ENCODE data around the gene FCSK.

FCSK gene

GRCh38 chr16:70418274-70418992, 36.0 kb upstream of the FCSK start:
- Histone ChIP-seq H3K4me1 (ENCODE audit: control insufficient read depth in 1 of 2, insufficient read depth in 2 of 2, low read length in 2 of 2) (peaks cover 32 to 35% of the 10 kb centered on the region in 2 experiments), H2BK12ac (ENCODE audit: low read length) (no peak overlapping the region), H3K14ac (ENCODE audit: low read length) (no peak overlapping the region), H2AFZ (ENCODE audit: insufficient read depth, low read length, poor library complexity) (no peak overlapping the region), H3K27me3 (ENCODE audit: insufficient read depth, low read length) (no peaks in the 10 kb centered on the region), H3K4me2 (ENCODE audit: low read length) (no peak overlapping the region), H3K9ac (ENCODE audit: low read length) (no peak overlapping the region), H3K36me3 (ENCODE audit: control insufficient read depth in 1 of 2, insufficient read depth in 2 of 2, low read length in 2 of 2) (peaks cover 11 to 17% of the 10 kb centered on the region in 2 experiments), H2BK5ac (ENCODE audit: low read depth, low read length, poor library complexity) (no peak overlapping the region), H4K8ac (ENCODE audit: low read depth, low read length) (no peak overlapping the region), H3K27ac (ENCODE audit: low read depth, low read length) (no peak overlapping the region), H3K79me1 (ENCODE audit: low read length) (peaks cover 3% of the 10 kb centered on the region), H4K12ac (ENCODE audit: low read depth, low read length) (no peak overlapping the region), H3K9me3 (ENCODE audit: insufficient read depth, low read depth, low read length) (no peaks in the 10 kb centered on the region), H3K4me3 (ENCODE audit: low read depth, low read length) (no peak overlapping the region), H2BK120ac (ENCODE audit: insufficient read depth, low read length, poor library complexity) (no peak overlapping the region), H4K91ac (ENCODE audit: low read depth, low read length) (no peak overlapping the region), H3K23ac (ENCODE audit: low read length) (no peak overlapping the region), H3K79me2 (ENCODE audit: control insufficient read depth, insufficient read depth, low read length, poor library complexity) (peaks cover 8% of the 10 kb centered on the region), H3K18ac (ENCODE audit: low read length) (peak overlapping the region; percentile 49), H2AK5ac (ENCODE audit: low read length) (no peak overlapping the region), H3K4ac (ENCODE audit: low read depth, low read length) (no peak overlapping the region)
- no peak for DNase-seq
- no CpG with 5 or more reads among the region's 13 CpGs for WGBS (ENCODE audit: extremely low coverage, insufficient coverage, insufficient read length)

- H3K14ac ChIP-seq (ENCODE audit: low read length) = no peak overlapping the region
- H4K91ac ChIP-seq (ENCODE audit: low read depth, low read length) = no peak overlapping the region
- peaks cover 11 to 17% of the 10 kb centered on the region in 2 experiments for H3K36me3 ChIP-seq (ENCODE audit: control insufficient read depth in 1 of 2, insufficient read depth in 2 of 2, low read length in 2 of 2)
- WGBS (ENCODE audit: extremely low coverage, insufficient coverage, insufficient read length) = no CpG with 5 or more reads among the region's 5 CpGs
- DNase-seq = no peak
- no peaks in the 10 kb centered on the region for H3K27me3 ChIP-seq (ENCODE audit: insufficient read depth, low read length)
- no peak overlapping the region for H3K4me2 ChIP-seq (ENCODE audit: low read length)
- H2BK12ac ChIP-seq (ENCODE audit: low read length) = no peak overlapping the region
- H2AK5ac ChIP-seq (ENCODE audit: low read length) = peak overlapping the region; percentile 16
- peaks cover 32 to 36% of the 10 kb centered on the region in 2 experiments for H3K4me1 ChIP-seq (ENCODE audit: control insufficient read depth in 1 of 2, insufficient read depth in 2 of 2, low read length in 2 of 2)
- H3K4me3 ChIP-seq (ENCODE audit: low read depth, low read length) = no peak overlapping the region
- no peak overlapping the region for H3K27ac ChIP-seq (ENCODE audit: low read depth, low read length)
- no peak overlapping the region for H4K8ac ChIP-seq (ENCODE audit: low read depth, low read length)
- H2AFZ ChIP-seq (ENCODE audit: insufficient read depth, low read length, poor library complexity) = no peak overlapping the region
- peaks cover 3% of the 10 kb centered on the region for H3K79me1 ChIP-seq (ENCODE audit: low read length)
- H3K79me2 ChIP-seq (ENCODE audit: control insufficient read depth, insufficient read depth, low read length, poor library complexity) = peaks cover 8% of the 10 kb centered on the region
- peak overlapping the region; percentile 8 for H3K4ac ChIP-seq (ENCODE audit: low read depth, low read length)
- H4K12ac ChIP-seq (ENCODE audit: low read depth, low read length) = no peak overlapping the region
- no peak overlapping the region for H2BK120ac ChIP-seq (ENCODE audit: insufficient read depth, low read length, poor library complexity)
- no peaks in the 10 kb centered on the region for H3K9me3 ChIP-seq (ENCODE audit: insufficient read depth, low read depth, low read length)
- no peak overlapping the region for H3K9ac ChIP-seq (ENCODE audit: low read length)
- peak overlapping the region; percentile 49 for H3K18ac ChIP-seq (ENCODE audit: low read length)
- H3K23ac ChIP-seq (ENCODE audit: low read length) = no peak overlapping the region
- no peak overlapping the region for H2BK5ac ChIP-seq (ENCODE audit: low read depth, low read length, poor library complexity)
These were observed 35.4 kb upstream of the FCSK start for GRCh38 chr16:70418993-70419318.

GRCh38 chr16:70419384-70420327, 34.7 kb upstream of the FCSK start:
- Histone ChIP-seq H3K9ac (ENCODE audit: low read length) (no peak overlapping the region), H3K4ac (ENCODE audit: low read depth, low read length) (no peak overlapping the region), H4K91ac (ENCODE audit: low read depth, low read length) (no peak overlapping the region), H3K4me1 (ENCODE audit: control insufficient read depth in 1 of 2, insufficient read depth in 2 of 2, low read length in 2 of 2) (peaks cover 32 to 36% of the 10 kb centered on the region in 2 experiments), H2AFZ (ENCODE audit: insufficient read depth, low read length, poor library complexity) (no peak overlapping the region), H4K12ac (ENCODE audit: low read depth, low read length) (no peak overlapping the region), H3K27ac (ENCODE audit: low read depth, low read length) (no peak overlapping the region), H3K4me2 (ENCODE audit: low read length) (no peak overlapping the region), H3K18ac (ENCODE audit: low read length) (no peak overlapping the region), H2BK5ac (ENCODE audit: low read depth, low read length, poor library complexity) (no peak overlapping the region), H3K4me3 (ENCODE audit: low read depth, low read length) (no peak overlapping the region), H3K14ac (ENCODE audit: low read length) (no peak overlapping the region), H3K23ac (ENCODE audit: low read length) (no peak overlapping the region), H3K9me3 (ENCODE audit: insufficient read depth, low read depth, low read length) (no peaks in the 10 kb centered on the region), H3K36me3 (ENCODE audit: control insufficient read depth in 1 of 2, insufficient read depth in 2 of 2, low read length in 2 of 2) (peaks cover 12 to 18% of the 10 kb centered on the region in 2 experiments), H2BK12ac (ENCODE audit: low read length) (no peak overlapping the region), H2BK120ac (ENCODE audit: insufficient read depth, low read length, poor library complexity) (no peak overlapping the region), H2AK5ac (ENCODE audit: low read length) (no peak overlapping the region), H4K8ac (ENCODE audit: low read depth, low read length) (no peak overlapping the region), H3K79me2 (ENCODE audit: control insufficient read depth, insufficient read depth, low read length, poor library complexity) (peaks cover 8% of the 10 kb centered on the region), H3K27me3 (ENCODE audit: insufficient read depth, low read length) (no peaks in the 10 kb centered on the region), H3K79me1 (ENCODE audit: low read length) (peaks cover 3% of the 10 kb centered on the region)
- no CpG with 5 or more reads among the region's 14 CpGs for WGBS (ENCODE audit: extremely low coverage, insufficient coverage, insufficient read length)
- DNase-seq = no peak

GRCh38 chr16:70421014-70421413, 33.4 kb upstream of the FCSK start:
- H3K79me2 ChIP-seq (ENCODE audit: control insufficient read depth, insufficient read depth, low read length, poor library complexity) = peaks cover 8% of the 10 kb centered on the region
- H4K8ac ChIP-seq (ENCODE audit: low read depth, low read length) = no peak overlapping the region
- H3K9me3 ChIP-seq (ENCODE audit: insufficient read depth, low read depth, low read length) = no peaks in the 10 kb centered on the region
- no peak overlapping the region for H2AK5ac ChIP-seq (ENCODE audit: low read length)
- H3K36me3 ChIP-seq (ENCODE audit: control insufficient read depth in 1 of 2, insufficient read depth in 2 of 2, low read length in 2 of 2) = peaks cover 17 to 24% of the 10 kb centered on the region in 2 experiments
- H2AFZ ChIP-seq (ENCODE audit: insufficient read depth, low read length, poor library complexity) = no peak overlapping the region
- no peak overlapping the region for H3K4me3 ChIP-seq (ENCODE audit: low read depth, low read length)
- H3K18ac ChIP-seq (ENCODE audit: low read length) = no peak overlapping the region
- no peaks in the 10 kb centered on the region for H3K27me3 ChIP-seq (ENCODE audit: insufficient read depth, low read length)
- no peak overlapping the region for H2BK12ac ChIP-seq (ENCODE audit: low read length)
- no peak overlapping the region for H3K9ac ChIP-seq (ENCODE audit: low read length)
- H4K91ac ChIP-seq (ENCODE audit: low read depth, low read length) = no peak overlapping the region
- H2BK120ac ChIP-seq (ENCODE audit: insufficient read depth, low read length, poor library complexity) = no peak overlapping the region
- WGBS (ENCODE audit: extremely low coverage, insufficient coverage, insufficient read length) = no CpG with 5 or more reads among the region's 9 CpGs
- H3K14ac ChIP-seq (ENCODE audit: low read length) = no peak overlapping the region
- DNase-seq = no peak
- no peak overlapping the region for H2BK5ac ChIP-seq (ENCODE audit: low read depth, low read length, poor library complexity)
- H3K27ac ChIP-seq (ENCODE audit: low read depth, low read length) = no peak overlapping the region
- H3K4ac ChIP-seq (ENCODE audit: low read depth, low read length) = no peak overlapping the region
- H3K4me2 ChIP-seq (ENCODE audit: low read length) = no peak overlapping the region
- peaks cover 3% of the 10 kb centered on the region for H3K79me1 ChIP-seq (ENCODE audit: low read length)
- no peak overlapping the region for H4K12ac ChIP-seq (ENCODE audit: low read depth, low read length)
- H3K4me1 ChIP-seq (ENCODE audit: control insufficient read depth in 1 of 2, insufficient read depth in 2 of 2, low read length in 2 of 2) = peaks cover 30 to 36% of the 10 kb centered on the region in 2 experiments
- peak overlapping the region; percentile 15 for H3K23ac ChIP-seq (ENCODE audit: low read length)

Measured in trophoblast cell (in vitro differentiated cells and primary cell).